ENCODE measurements around the gene TEX29.

The TEX29 gene

GRCh38 chr13:111360452-111360851 is 40.0 kb downstream of the TEX29 start:
- Histone ChIP-seq H3K27ac (no peak overlapping the region), H3K36me3 (replicated peaks) (no peaks in the 10 kb centered on the region), H3K27me3 (replicated peaks) (no peaks in the 10 kb centered on the region), H3K4me3 (ENCODE audit: low read depth, low read length) (no peak overlapping the region)
- no peak for DNase-seq
- in situ Hi-C loops (cut with HindIII; ENCODE audit: low pct_ligation_motif_present, low sequenced_read_pairs) = no loop called here
- TF ChIP-seq, protein P1, sequence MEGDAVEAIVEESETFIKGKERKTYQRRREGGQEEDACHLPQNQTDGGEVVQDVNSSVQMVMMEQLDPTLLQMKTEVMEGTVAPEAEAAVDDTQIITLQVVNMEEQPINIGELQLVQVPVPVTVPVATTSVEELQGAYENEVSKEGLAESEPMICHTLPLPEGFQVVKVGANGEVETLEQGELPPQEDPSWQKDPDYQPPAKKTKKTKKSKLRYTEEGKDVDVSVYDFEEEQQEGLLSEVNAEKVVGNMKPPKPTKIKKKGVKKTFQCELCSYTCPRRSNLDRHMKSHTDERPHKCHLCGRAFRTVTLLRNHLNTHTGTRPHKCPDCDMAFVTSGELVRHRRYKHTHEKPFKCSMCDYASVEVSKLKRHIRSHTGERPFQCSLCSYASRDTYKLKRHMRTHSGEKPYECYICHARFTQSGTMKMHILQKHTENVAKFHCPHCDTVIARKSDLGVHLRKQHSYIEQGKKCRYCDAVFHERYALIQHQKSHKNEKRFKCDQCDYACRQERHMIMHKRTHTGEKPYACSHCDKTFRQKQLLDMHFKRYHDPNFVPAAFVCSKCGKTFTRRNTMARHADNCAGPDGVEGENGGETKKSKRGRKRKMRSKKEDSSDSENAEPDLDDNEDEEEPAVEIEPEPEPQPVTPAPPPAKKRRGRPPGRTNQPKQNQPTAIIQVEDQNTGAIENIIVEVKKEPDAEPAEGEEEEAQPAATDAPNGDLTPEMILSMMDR (IDR thresholded peaks at IDR 0.05; ENCODE audit: low read depth, low read length, missing control alignments) = no peak

- no peak for DNase-seq
- in situ Hi-C loops (cut with HindIII; ENCODE audit: low pct_ligation_motif_present, low sequenced_read_pairs) = no loop called here
- Histone ChIP-seq H3K27me3 (replicated peaks) (no peaks in the 10 kb centered on the region), H3K27ac (no peak overlapping the region), H3K36me3 (replicated peaks) (no peaks in the 10 kb centered on the region), H3K4me3 (ENCODE audit: low read depth, low read length) (no peak overlapping the region)
- TF ChIP-seq, protein P1 (IDR thresholded peaks at IDR 0.05; ENCODE audit: low read depth, low read length, missing control alignments) = no peak
Measured at GRCh38 chr13:111361046-111361872, 40.8 kb downstream of the TEX29 start.

DNA sequence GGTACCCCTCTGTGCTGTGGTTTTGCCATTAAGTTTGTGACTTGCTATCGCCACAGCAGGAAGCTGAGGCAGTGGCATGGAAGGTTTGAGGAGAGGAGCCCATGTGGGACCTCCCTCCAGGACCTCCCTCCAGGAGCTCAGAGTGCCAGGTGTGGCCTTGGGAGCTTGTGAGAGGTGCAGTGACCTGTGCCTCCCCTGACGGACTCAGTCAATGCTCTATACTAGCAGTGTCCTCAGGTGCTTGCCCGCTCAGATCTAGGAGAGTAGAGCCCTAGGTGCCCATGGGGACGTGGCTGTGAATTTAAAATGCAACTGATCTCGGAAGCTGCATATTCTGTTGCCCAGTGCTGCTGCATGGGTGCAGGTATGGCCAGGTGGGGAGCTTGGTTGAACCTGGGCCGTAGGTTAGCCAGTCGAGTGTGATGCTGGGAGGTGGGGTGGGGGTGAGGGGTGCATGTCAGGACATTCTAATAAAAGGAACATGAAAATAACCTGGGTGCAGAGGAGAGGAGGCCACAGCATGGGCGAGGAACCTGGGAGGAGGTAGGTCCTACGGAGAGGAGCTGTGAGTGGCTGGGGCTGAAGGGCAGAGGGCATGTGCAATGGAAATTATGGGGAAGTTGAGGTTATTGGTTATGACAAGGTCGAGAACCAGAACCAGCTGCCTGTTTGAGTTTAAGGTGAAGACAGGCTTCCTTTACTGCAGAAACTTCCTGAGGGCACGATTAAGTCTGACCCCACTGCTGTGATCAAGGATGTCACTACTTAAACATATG is 41.6 kb downstream of the TEX29 start:
- in situ Hi-C loops (cut with HindIII; ENCODE audit: low pct_ligation_motif_present, low sequenced_read_pairs) = no loop called here
- DNase-seq = no peak
- no peak overlapping the region for H3K4me3 ChIP-seq (ENCODE audit: low read depth, low read length)
- no peak overlapping the region for H3K27ac ChIP-seq
- TF ChIP-seq, protein P1 (IDR thresholded peaks at IDR 0.05; ENCODE audit: low read depth, low read length, missing control alignments) = no peak
- H3K27me3 ChIP-seq (replicated peaks) = no peaks in the 10 kb centered on the region
- no peaks in the 10 kb centered on the region for H3K36me3 ChIP-seq (replicated peaks)

- Histone ChIP-seq H3K27ac (no peak overlapping the region), H3K36me3 (replicated peaks) (no peaks in the 10 kb centered on the region), H3K4me3 (ENCODE audit: low read depth, low read length) (no peak overlapping the region), H3K27me3 (replicated peaks) (no peaks in the 10 kb centered on the region)
- no peak for DNase-seq
- TF ChIP-seq, protein P1 (IDR thresholded peaks at IDR 0.05; ENCODE audit: low read depth, low read length, missing control alignments) = no peak
- in situ Hi-C loops (cut with HindIII; ENCODE audit: low pct_ligation_motif_present, low sequenced_read_pairs) = no loop called here
Measured at GRCh38 chr13:111363121-111363520, 42.7 kb downstream of the TEX29 start.

- in situ Hi-C loops (cut with HindIII; ENCODE audit: low pct_ligation_motif_present, low sequenced_read_pairs) = no loop called here
- Histone ChIP-seq H3K27ac (no peak overlapping the region), H3K4me3 (ENCODE audit: low read depth, low read length) (no peak overlapping the region), H3K36me3 (replicated peaks) (no peaks in the 10 kb centered on the region), H3K27me3 (replicated peaks) (no peaks in the 10 kb centered on the region)
- TF ChIP-seq, protein P1 (IDR thresholded peaks at IDR 0.05; ENCODE audit: low read depth, low read length, missing control alignments) = no peak
- DNase-seq = no peak
Measured at GRCh38 chr13:111363591-111363990, 43.1 kb downstream of the TEX29 start.
